ENCODE data around the gene OPA1.

OPA1 gene

DNA sequence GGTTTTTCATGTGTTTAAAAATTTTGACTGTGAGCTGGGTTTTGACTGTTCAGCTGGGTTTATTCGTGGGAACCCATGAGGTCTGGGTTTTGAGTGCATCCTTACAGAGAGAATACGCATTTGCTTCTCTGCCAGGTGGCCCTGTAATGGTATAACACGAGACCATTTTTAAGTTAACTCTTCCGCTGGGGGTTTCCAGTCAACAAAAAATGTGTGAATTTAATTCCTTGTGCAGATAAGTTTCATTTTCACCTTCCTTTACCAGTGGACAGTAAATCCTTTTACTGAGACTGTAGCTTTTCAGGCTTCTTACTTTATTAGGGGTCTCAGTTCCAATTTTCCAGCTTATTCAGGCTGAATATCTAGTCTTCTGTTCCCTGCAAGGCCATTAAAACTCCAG, 149.6 kb downstream of the OPA1 start:
- no peak for TF ChIP-seq ZFX (IDR thresholded peaks at IDR 0.05)
- TF ChIP-seq, protein P1, sequence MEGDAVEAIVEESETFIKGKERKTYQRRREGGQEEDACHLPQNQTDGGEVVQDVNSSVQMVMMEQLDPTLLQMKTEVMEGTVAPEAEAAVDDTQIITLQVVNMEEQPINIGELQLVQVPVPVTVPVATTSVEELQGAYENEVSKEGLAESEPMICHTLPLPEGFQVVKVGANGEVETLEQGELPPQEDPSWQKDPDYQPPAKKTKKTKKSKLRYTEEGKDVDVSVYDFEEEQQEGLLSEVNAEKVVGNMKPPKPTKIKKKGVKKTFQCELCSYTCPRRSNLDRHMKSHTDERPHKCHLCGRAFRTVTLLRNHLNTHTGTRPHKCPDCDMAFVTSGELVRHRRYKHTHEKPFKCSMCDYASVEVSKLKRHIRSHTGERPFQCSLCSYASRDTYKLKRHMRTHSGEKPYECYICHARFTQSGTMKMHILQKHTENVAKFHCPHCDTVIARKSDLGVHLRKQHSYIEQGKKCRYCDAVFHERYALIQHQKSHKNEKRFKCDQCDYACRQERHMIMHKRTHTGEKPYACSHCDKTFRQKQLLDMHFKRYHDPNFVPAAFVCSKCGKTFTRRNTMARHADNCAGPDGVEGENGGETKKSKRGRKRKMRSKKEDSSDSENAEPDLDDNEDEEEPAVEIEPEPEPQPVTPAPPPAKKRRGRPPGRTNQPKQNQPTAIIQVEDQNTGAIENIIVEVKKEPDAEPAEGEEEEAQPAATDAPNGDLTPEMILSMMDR (conservative IDR thresholded peaks at IDR 0.05), result no peak
- no peak overlapping the region for H3K27ac ChIP-seq

DNA sequence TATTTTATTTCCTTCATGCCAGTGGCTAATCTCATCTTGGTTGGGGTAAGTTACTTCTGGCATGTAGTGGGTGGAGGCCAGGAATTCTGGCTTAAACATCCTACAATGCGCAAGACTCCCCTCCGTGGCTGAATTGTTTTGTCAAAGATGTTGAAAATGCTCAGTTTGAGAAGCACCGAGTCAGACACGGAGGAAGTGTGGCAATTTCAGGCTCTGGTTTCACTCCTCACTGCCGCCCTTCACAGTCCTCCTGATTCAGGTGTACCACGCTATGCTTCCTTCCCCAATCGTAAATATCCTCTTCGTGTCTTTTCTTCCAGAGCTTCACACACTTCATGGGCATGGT, 150.7 kb downstream of the OPA1 start:
- TF ChIP-seq ZFX (IDR thresholded peaks at IDR 0.05), result no peak
- TF ChIP-seq, protein P1 (conservative IDR thresholded peaks at IDR 0.05), result no peak
- H3K27ac ChIP-seq, result peak overlapping the region; percentile 7; the same call in 1 of the 2 replicates

DNA sequence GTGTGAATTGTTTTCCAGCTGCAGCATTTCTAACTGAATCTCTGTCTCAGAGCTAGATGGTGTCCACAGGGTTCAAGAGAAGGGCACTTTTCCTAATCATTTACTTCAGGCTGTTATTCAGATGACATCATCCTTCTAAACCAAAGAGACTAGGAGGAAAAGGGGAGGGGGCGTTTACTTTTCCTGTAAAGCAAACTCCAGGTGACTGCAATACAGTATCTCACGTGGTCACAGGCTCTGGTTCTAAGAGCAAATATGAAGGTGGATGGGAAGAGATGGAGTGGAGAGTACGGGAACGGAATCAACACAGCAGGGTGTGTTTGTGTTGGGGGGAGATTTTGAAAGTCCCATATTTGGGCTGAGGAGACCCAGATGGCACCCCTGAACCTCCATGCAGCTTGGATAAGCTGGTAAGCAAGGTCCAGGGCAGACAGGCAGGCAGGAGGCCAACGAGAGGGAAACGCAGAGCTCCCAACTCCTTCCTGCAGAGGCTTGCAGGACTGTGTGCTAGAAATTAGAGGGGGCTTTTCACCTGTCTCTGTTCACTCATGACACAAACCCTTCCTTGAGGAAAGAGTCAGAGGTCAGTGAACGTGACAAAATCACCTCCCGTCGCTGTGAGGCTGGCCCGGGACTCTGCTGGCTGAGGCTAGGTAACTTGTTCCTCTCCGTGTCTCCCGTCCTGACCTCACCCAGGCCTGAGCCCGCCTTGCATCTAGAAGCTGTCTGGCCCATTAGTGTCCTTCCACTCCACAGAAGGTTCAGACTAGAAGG, 151.2 kb downstream of the OPA1 start:
- peak overlapping the region; percentile 7 for H3K27ac ChIP-seq
- TF ChIP-seq ZFX (IDR thresholded peaks at IDR 0.05), result no peak
- TF ChIP-seq, protein P1 (conservative IDR thresholded peaks at IDR 0.05), result no peak

DNA sequence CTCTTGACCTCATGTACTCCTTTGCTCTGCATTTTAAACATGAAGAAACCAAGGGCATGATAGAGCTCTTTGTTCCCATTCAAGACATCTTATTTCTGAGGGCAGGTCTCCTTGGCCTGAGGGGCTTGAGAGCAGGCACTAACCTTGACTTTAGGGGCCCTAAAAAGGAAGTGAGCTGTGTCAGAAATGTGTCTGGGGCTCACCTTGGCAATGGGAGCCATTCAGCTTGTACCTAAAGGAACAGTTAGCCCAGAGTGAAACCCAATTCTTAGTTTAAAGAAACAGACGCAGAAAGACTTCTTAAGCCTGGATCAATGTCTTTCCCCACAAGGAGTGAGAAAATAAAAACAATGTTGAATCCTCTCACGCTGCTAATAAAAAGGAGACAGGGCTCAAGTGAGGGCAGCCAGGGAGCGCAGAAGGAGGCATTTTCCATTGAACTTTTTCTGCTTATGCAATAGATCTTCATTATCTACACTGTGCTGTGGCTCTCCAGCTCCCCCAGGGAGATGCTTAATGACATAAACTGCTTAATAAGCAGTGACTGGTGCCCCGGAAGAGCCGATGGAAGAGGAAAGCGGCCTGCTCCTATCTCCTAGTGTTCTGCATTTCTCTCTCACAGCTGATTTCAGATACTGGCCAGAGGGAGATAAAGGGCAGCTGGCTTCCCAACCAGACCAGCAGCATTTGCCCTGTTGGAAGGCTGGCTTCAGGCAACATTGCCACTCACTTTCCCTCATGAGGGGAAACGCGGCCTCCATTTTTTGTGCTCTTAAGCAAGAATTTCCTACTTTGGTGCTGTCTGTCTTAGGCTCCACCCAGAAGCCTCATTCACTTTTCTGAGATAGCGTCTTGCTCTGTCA, 152.0 kb downstream of the OPA1 start:
- TF ChIP-seq ZFX (IDR thresholded peaks at IDR 0.05), result no peak
- TF ChIP-seq, protein P1 (conservative IDR thresholded peaks at IDR 0.05), result no peak
- H3K27ac ChIP-seq, result peak overlapping the region; percentile 7

DNA sequence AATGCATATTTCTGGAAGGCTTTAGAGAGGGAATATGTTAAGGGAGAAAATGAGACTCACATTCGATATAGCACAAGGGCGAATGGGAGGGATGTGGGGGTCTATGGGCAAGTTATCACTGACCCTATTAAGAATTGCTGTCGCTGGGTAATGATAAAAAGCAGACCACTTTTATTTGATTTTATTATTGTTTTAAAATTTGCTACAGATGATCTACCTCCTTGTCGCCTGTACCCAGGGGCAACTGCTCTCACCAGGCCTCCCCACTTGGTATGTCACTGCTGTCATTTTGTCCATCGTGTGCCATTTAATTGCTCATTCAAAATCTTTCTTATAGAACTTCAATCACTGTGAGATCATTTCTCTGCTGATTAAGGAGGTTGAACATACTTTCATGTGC, 153.8 kb downstream of the OPA1 start:
- TF ChIP-seq ZFX (IDR thresholded peaks at IDR 0.05), result no peak
- TF ChIP-seq, protein P1 (conservative IDR thresholded peaks at IDR 0.05), result no peak
- H3K27ac ChIP-seq, result no peak overlapping the region

Measured in C4-2B (cell line).